Glutamatergic neuron (in vitro differentiated cells): Measurements from ENCODE around the gene LRRC18. TPM values are rescaled to one million over a fixed set of nuclear protein-coding genes. Genes with fewer than 3 reads are reported as not detected.

Experiments used
- DNase-seq: peaks from one replicate; pipeline ENCODE4 v3.0.0; 2022
- H3K27ac Mint-ChIP-seq: one replicate; pipeline ENCODE4 v1.8.0; 2020; ENCODE audit warnings: mild to moderate bottlenecking, mixed read lengths, inconsistent platforms; ENCODE audit not compliant: unreplicated experiment
- H3K27me3 Mint-ChIP-seq: one replicate; pipeline ENCODE4 v1.8.0; 2020; ENCODE audit warnings: mild to moderate bottlenecking, moderate library complexity, mixed read lengths, inconsistent platforms; ENCODE audit not compliant: unreplicated experiment
- H3K36me3 Mint-ChIP-seq: one replicate; pipeline ENCODE4 v1.8.0; 2020; ENCODE audit warnings: mild to moderate bottlenecking, mixed read lengths, inconsistent platforms; ENCODE audit not compliant: unreplicated experiment
- H3K4me1 Mint-ChIP-seq: one replicate; pipeline ENCODE4 v1.8.0; 2020; ENCODE audit warnings: mild to moderate bottlenecking, low read depth, mixed read lengths, inconsistent platforms; ENCODE audit not compliant: unreplicated experiment
- H3K4me3 Mint-ChIP-seq: one replicate; pipeline ENCODE4 v1.8.0; 2020; ENCODE audit warnings: mild to moderate bottlenecking, mixed read lengths, inconsistent platforms; ENCODE audit not compliant: unreplicated experiment
- H3K9me3 Mint-ChIP-seq: one replicate; pipeline ENCODE4 v1.8.0; 2020; ENCODE audit warnings: mild to moderate bottlenecking, moderate library complexity, mixed read lengths, inconsistent platforms; ENCODE audit not compliant: unreplicated experiment
- total RNA-seq: library from RNA; stranded (reverse); fragmentation: NEBNext Ultra II Directional; extraction: Animal tissue kit (Norgen Biotek cat#: 25700); gene quantifications from one replicate; pipeline ENCODE4 v1.2.1, GENCODE V29; 2021; ENCODE audit not compliant: unreplicated experiment
- TF ChIP-seq, protein P1 (sequence below): fragments of 200-600 bp; sonication (generic); IDR thresholded peaks from one replicate; pipeline ENCODE4 v1.5.0; 2021; ENCODE audit not compliant: partially characterized antibody, unreplicated experiment

LRRC18 gene
- total RNA-seq, 1 donor from 2014 or later: not detected

DNA sequence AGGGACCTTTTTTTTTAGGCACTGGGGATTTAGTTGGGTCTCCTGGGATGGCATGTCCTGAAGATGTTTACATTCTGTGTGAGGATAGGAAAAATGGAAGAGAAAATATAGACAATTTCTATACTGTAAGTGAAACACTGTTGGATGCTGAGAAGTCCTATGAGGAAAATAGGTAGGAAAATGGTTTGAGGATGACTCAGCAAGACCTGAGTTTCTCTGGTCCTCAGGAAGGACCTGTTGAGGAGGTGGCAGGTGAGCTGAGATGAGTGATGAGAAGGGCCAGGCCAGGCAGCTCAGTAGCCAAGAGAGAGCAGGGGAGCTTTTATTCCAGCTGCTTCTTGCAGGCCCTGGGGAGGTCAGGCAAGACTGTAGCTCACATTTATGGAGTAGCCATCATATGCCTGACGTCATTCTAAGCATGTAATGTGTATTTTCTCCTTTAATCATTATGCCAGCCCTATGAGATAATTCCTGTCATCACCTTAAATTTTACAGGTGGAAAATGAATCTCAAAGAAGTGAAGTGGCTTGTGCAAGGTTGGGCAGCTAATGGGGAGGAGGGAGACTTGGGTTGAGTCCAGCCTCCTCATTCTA lies 19.1 kb upstream of the LRRC18 start:
- TF ChIP-seq, protein P1, sequence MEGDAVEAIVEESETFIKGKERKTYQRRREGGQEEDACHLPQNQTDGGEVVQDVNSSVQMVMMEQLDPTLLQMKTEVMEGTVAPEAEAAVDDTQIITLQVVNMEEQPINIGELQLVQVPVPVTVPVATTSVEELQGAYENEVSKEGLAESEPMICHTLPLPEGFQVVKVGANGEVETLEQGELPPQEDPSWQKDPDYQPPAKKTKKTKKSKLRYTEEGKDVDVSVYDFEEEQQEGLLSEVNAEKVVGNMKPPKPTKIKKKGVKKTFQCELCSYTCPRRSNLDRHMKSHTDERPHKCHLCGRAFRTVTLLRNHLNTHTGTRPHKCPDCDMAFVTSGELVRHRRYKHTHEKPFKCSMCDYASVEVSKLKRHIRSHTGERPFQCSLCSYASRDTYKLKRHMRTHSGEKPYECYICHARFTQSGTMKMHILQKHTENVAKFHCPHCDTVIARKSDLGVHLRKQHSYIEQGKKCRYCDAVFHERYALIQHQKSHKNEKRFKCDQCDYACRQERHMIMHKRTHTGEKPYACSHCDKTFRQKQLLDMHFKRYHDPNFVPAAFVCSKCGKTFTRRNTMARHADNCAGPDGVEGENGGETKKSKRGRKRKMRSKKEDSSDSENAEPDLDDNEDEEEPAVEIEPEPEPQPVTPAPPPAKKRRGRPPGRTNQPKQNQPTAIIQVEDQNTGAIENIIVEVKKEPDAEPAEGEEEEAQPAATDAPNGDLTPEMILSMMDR: no peak
- H3K27ac Mint-ChIP-seq: no peak overlapping the region
- peaks cover 7% of the 10 kb centered on the region for H3K36me3 Mint-ChIP-seq
- DNase-seq: no peak
- no peaks in the 10 kb centered on the region for H3K4me1 Mint-ChIP-seq
- H3K27me3 Mint-ChIP-seq: peaks cover 8% of the 10 kb centered on the region
- no peak overlapping the region for H3K4me3 Mint-ChIP-seq
- H3K9me3 Mint-ChIP-seq: peaks cover 3% of the 10 kb centered on the region

DNA sequence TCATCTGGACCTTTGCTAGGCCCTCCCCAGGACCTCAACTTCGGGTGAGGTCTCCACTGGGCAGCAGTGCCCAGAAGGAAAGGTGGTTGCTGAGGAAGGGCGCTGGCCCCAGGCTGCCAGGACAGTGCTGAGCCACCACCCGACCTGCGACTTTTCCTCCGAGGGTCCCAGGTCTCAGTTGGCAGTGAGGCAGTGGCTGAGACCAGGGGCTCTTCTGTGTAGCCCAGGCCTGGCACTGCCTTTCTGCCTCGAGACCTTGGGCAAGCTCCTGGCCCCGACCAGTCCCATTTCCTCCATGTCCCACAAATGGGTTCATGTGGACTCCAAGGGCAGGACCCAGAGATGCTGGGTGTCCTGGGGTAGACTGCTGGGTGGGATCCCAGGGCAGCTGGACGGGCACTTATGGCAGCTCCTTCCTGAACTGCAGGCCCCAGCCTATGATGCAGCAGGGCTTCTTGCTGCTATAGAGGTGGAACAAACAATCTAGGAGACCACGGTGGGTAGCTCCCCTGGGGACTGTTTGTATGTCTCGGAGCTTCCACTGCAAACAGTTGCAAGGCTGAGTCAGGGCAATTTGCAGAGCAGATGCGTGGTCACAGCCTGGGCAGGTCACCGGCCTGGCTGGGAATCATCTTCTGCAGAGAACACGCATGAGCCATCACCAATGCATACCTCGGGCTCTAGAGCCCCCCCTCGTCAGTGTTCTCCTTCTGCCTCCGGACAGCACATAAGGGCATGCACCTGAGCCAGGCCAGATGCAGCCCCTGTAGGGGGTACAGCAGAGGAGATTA lies 17.9 kb upstream of the LRRC18 start:
- peaks cover 7% of the 10 kb centered on the region for H3K36me3 Mint-ChIP-seq
- no peaks in the 10 kb centered on the region for H3K4me1 Mint-ChIP-seq
- H3K27me3 Mint-ChIP-seq: peaks cover 8% of the 10 kb centered on the region
- DNase-seq: no peak
- TF ChIP-seq, protein P1: no peak
- no peak overlapping the region for H3K4me3 Mint-ChIP-seq
- peaks cover 3% of the 10 kb centered on the region for H3K9me3 Mint-ChIP-seq
- H3K27ac Mint-ChIP-seq: no peak overlapping the region

DNA sequence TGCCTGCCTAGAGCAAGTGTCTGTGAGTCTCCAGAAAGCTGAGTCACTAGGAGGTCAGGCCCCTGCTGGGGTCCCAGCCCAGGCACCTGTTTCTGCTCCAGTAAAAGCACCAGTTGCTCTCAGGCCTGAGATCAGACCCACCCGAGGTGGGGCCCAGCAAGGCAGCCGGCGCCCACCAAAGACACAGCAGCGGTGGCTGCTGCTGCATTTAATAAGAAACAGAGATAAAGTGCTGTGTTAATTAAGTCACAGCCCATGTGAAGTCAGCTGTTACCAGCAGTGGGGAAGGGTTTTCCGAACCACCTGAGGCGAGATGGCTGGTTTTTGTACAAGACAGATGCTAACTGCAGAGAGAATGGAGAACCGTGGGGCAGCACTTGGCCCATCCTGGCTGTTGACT lies 12.1 kb upstream of the LRRC18 start:
- no peak overlapping the region for H3K4me3 Mint-ChIP-seq
- H3K27me3 Mint-ChIP-seq: peaks cover 1% of the 10 kb centered on the region
- no peak for DNase-seq
- TF ChIP-seq, protein P1: no peak
- H3K27ac Mint-ChIP-seq: no peak overlapping the region
- no peaks in the 10 kb centered on the region for H3K36me3 Mint-ChIP-seq
- no peaks in the 10 kb centered on the region for H3K9me3 Mint-ChIP-seq
- no peaks in the 10 kb centered on the region for H3K4me1 Mint-ChIP-seq

DNA sequence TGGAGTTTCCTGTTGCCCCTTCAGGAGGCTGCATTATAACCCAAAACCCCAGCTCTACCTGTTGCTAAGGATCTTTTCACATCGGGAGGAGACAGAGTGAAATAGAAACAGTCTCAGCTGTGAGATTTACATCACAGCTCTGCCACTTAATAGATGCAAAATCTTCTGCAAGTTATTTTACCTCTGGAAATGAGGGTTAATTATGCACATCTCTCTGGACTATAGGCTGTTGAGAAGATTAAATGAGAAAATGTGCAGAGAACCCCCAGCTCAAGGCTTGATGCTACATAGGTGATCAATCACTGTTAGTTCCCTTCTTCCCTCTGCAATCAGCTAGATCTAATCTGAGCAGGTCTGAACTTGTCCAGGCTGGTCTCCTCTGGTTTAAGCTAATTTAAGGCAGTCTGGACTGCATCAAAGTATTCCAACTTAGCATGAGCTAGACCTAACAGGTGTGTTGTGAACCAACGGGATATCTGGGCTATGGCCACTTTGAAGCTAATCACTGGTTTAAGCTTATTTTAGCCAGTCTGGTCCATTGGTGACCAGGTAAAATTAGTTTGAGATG lies 8.9 kb upstream of the LRRC18 start:
- no peak overlapping the region for H3K4me3 Mint-ChIP-seq
- H3K36me3 Mint-ChIP-seq: no peaks in the 10 kb centered on the region
- no peak for DNase-seq
- TF ChIP-seq, protein P1: no peak
- no peak overlapping the region for H3K27ac Mint-ChIP-seq
- no peaks in the 10 kb centered on the region for H3K9me3 Mint-ChIP-seq
- H3K4me1 Mint-ChIP-seq: peaks cover 1% of the 10 kb centered on the region
- H3K27me3 Mint-ChIP-seq: no peaks in the 10 kb centered on the region
